ENCODE data around the gene GTF2H4.

- TF ChIP-seq CTCF (IDR thresholded peaks at IDR 0.05 in 4 of 5, conservative IDR thresholded peaks at IDR 0.05 in 1 of 5): no peak
- no peak for TF ChIP-seq POLR2A (IDR thresholded peaks at IDR 0.05)
Measured at GRCh38 chr6:30881392-30882203, 26.4 kb upstream of the GTF2H4 start.
